Keratinocyte (primary cell): Measurements from ENCODE around the gene SORBS1. TPM values are rescaled to one million over a fixed set of nuclear protein-coding genes. Genes with fewer than 3 reads are reported as not detected.

Source experiments
- DNase-seq: peaks from one replicate; pipeline ENCODE4 v3.0.0-alpha.2; 2011; ENCODE audit warnings: low read depth, missing footprints, low spot score
- FAIRE-seq: peaks from 2 replicates; lab custom pipeline; 2011; peaks lifted over from hg19 to GRCh38; lab: Jason Lieb, UNC
- H2AFZ ChIP-seq: 2 replicates; pipeline ENCODE4 v1.6.0; 2012; ENCODE audit warnings: low read length, control low read depth, inconsistent platforms; ENCODE audit not compliant: control insufficient read depth
- H3K27ac ChIP-seq: 2 replicates; pipeline ENCODE4 v1.5.1; 2011; ENCODE audit warnings: low read length; ENCODE audit not compliant: control insufficient read depth, insufficient read depth
- H3K27me3 ChIP-seq: 3 replicates; pipeline ENCODE4 v1.6.0; 2011; ENCODE audit warnings: low read length; ENCODE audit not compliant: control insufficient read depth, insufficient read depth; ENCODE audit errors: extremely low read depth
- H3K36me3 ChIP-seq, 2 experiments: 2 replicates in 1 of 2; 3 replicates in 1 of 2; pipeline ENCODE4 v1.5.1; 2011; ENCODE audit warnings: low read length in 2 of 2, mild to moderate bottlenecking in 1 of 2; ENCODE audit not compliant: control insufficient read depth in 2 of 2, insufficient read depth in 2 of 2; ENCODE audit errors: extremely low read depth in 1 of 2
- H3K4me1 ChIP-seq: 3 replicates; pipeline ENCODE4 v1.5.1; 2011; ENCODE audit warnings: low read length; ENCODE audit not compliant: control insufficient read depth, insufficient read depth; ENCODE audit errors: extremely low read depth
- H3K4me2 ChIP-seq: 3 replicates; pipeline ENCODE4 v1.6.0; 2011; ENCODE audit warnings: low read depth, low read length; ENCODE audit not compliant: control insufficient read depth, insufficient read depth; ENCODE audit errors: extremely low read depth
- H3K4me3 ChIP-seq, 3 experiments: fragments of 200-600 bp in 1 of 3; sonication (generic) in 1 of 3; 2 replicates in 2 of 3; 3 replicates in 1 of 3; pipeline ENCODE4 v1.5.1; 2011 to 2016; ENCODE audit warnings: low read length in 3 of 3, mild to moderate bottlenecking in 3 of 3, control low read depth in 2 of 3, inconsistent platforms in 1 of 3, low read depth in 1 of 3, mixed read lengths in 1 of 3, mixed run types in 1 of 3, moderate library complexity in 1 of 3; ENCODE audit not compliant: control insufficient read depth in 2 of 3, insufficient read depth in 2 of 3; ENCODE audit errors: extremely low read depth in 1 of 3
- H3K79me2 ChIP-seq: 2 replicates; pipeline ENCODE4 v1.6.0; 2012; ENCODE audit warnings: low read length; ENCODE audit not compliant: control insufficient read depth, insufficient read depth
- H3K9ac ChIP-seq: 3 replicates; pipeline ENCODE4 v1.6.0; 2011; ENCODE audit warnings: low read length; ENCODE audit not compliant: control insufficient read depth, insufficient read depth; ENCODE audit errors: extremely low read depth
- H3K9me1 ChIP-seq: 3 replicates; pipeline ENCODE4 v1.6.0; 2011; ENCODE audit warnings: low read length; ENCODE audit not compliant: control insufficient read depth, insufficient read depth; ENCODE audit errors: extremely low read depth
- H3K9me3 ChIP-seq: 2 replicates; pipeline ENCODE4 v1.5.1; 2012; ENCODE audit warnings: low read depth, low read length; ENCODE audit not compliant: control insufficient read depth
- H4K20me1 ChIP-seq: 3 replicates; pipeline ENCODE4 v1.6.0; 2011; ENCODE audit warnings: low read length; ENCODE audit not compliant: control insufficient read depth, insufficient read depth; ENCODE audit errors: extremely low read depth
- EZH2 ChIP-seq: IDR thresholded peaks from one replicate; pipeline ENCODE4 v1.6.1; 2012; ENCODE audit warnings: inconsistent platforms, mild to moderate bottlenecking, low read length, moderate library complexity
- dilution Hi-C: fragments of 300-500 bp; cut with MboI; formaldehyde crosslinking; loops from one replicate; pipeline ENCODE4 v1.7.0; 2020; ENCODE audit warnings: low sequenced_read_pairs; ENCODE audit not compliant: extremely low pct_ligation_motif_present
- polyA plus RNA-seq, 5 experiments: library from polyadenylated mRNA; depleted of rRNA in 3 of 5; stranded (reverse) in 3 of 5; stranded (forward) in 1 of 5; unstranded in 1 of 5; fragments of >200 nt; gene quantifications; 1 replicate in 1 of 5; 2 replicates in 3 of 5; 3 replicates in 1 of 5; pipeline versions ENCODE4 v1.2.1 to v1.2.3, GENCODE V29; 2011 to 2012; ENCODE audit warnings: missing spikeins in 2 of 5, low read depth in 1 of 5, low replicate concordance in 1 of 5
- TF ChIP-seq, protein P1 (sequence below), 3 experiments: IDR thresholded peaks in 1 of 3; conservative IDR thresholded peaks in 1 of 3; optimal IDR thresholded peaks in 1 of 3; 2 replicates in 2 of 3; 3 replicates in 1 of 3; pipeline versions ENCODE3 to v1.5.1; 2011; ENCODE audit warnings: low read length in 3 of 3, mild to moderate bottlenecking in 3 of 3, moderate library complexity in 2 of 3, control low read depth in 1 of 3, inconsistent platforms in 1 of 3; ENCODE audit not compliant: insufficient read depth in 2 of 3; ENCODE audit errors: extremely low read depth in 1 of 3

SORBS1 gene
- polyA plus RNA-seq, 1 donor (not counting 4 experiments of a cell fraction or from before 2014, with no cell fraction given), result 0.42 TPM

DNA sequence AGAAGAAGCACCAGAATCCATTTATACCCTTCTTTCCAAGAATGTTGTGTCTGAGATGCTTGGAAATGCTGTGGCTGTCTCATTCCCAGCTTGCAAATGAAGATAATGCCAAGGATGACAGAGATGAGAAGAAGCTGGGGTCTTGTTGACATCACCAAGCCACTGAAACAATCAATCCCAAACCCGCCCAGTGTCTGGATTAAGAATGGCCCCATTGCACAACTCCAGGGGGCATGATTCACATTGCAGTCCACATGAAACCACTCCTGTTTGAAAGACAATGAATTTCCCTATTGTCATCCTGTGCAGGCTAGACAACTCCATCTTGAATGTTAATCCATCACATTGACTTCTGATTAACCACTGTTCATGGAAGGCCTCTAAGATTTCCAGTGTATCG, 28.6 kb downstream of the SORBS1 start:
- Histone ChIP-seq H4K20me1 (no peaks in the 10 kb centered on the region), H3K9ac (no peak overlapping the region), H3K27ac (no peak overlapping the region), H3K9me3 (no peaks in the 10 kb centered on the region), H3K9me1 (no peaks in the 10 kb centered on the region), H3K79me2 (no peaks in the 10 kb centered on the region), H2AFZ (no peak overlapping the region), H3K4me3 (no peak overlapping the region), H3K27me3 (no peaks in the 10 kb centered on the region), H3K36me3 (no peaks in the 10 kb centered on the region), H3K4me1 (no peaks in the 10 kb centered on the region), H3K4me2 (no peak overlapping the region)
- dilution Hi-C loops, result no loop called here
- no peak for TF ChIP-seq EZH2
- no peak for DNase-seq
- FAIRE-seq, result no peak

DNA sequence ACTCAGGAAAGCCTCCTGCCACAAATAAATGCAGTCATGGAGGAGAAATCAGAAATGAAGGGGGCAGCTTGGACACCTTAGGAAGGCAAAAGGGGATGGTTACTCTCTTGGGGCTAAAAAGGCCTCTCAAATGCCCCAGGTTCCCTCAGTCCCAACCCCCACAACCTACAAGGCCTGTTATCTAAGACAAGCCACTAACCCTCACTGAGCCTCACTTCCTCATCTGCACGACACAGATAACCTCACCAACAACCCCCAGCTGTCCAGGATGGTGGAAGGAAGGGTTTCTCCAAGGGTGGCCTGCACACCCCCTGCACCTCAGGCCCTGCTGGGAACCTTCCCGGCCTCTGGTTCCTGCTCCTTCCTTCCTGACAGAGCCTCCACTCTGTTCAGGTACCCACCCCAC, 29.2 kb downstream of the SORBS1 start:
- Histone ChIP-seq H3K27ac (no peak overlapping the region), H3K4me1 (no peaks in the 10 kb centered on the region)
- FAIRE-seq, result no peak

More for the DNA sequence above, 29.2 kb downstream of the SORBS1 start:
- no peak for DNase-seq
- dilution Hi-C loops, result no loop called here
- no peak overlapping the region for H3K4me2 ChIP-seq
- no peak overlapping the region for H3K9ac ChIP-seq
- H4K20me1 ChIP-seq, result no peaks in the 10 kb centered on the region
- no peaks in the 10 kb centered on the region for H3K9me1 ChIP-seq
- no peaks in the 10 kb centered on the region for H3K27me3 ChIP-seq
- TF ChIP-seq EZH2, result no peak
- TF ChIP-seq, protein P1, sequence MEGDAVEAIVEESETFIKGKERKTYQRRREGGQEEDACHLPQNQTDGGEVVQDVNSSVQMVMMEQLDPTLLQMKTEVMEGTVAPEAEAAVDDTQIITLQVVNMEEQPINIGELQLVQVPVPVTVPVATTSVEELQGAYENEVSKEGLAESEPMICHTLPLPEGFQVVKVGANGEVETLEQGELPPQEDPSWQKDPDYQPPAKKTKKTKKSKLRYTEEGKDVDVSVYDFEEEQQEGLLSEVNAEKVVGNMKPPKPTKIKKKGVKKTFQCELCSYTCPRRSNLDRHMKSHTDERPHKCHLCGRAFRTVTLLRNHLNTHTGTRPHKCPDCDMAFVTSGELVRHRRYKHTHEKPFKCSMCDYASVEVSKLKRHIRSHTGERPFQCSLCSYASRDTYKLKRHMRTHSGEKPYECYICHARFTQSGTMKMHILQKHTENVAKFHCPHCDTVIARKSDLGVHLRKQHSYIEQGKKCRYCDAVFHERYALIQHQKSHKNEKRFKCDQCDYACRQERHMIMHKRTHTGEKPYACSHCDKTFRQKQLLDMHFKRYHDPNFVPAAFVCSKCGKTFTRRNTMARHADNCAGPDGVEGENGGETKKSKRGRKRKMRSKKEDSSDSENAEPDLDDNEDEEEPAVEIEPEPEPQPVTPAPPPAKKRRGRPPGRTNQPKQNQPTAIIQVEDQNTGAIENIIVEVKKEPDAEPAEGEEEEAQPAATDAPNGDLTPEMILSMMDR (optimal IDR thresholded peaks at IDR 0.05 in 1 of 3, IDR thresholded peaks at IDR 0.05 in 1 of 3, conservative IDR thresholded peaks at IDR 0.05 in 1 of 3; ENCODE audit: extremely low read depth in 1 of 3, insufficient read depth in 2 of 3, low read length in 3 of 3), result no peak
- H2AFZ ChIP-seq, result no peak overlapping the region
- H3K9me3 ChIP-seq, result no peaks in the 10 kb centered on the region
- H3K79me2 ChIP-seq, result no peaks in the 10 kb centered on the region
- no peaks in the 10 kb centered on the region for H3K36me3 ChIP-seq
- H3K4me3 ChIP-seq, result no peak overlapping the region
